BLaER1 treated with 17β-estradiol and CSF1 and Interleukin-3, amounts not matched to agents 10 nM and 100 nM (cell line): Measurements from ENCODE around the gene NUP93.

ENCODE experiments used
- H3K27ac ChIP-seq, 11 experiments: shearing (Covaris generic); formaldehyde crosslinking; 2 replicates each; pipeline ENCODE4 v1.8.1; 2022
- H3K27me3 ChIP-seq, 11 experiments: shearing (Covaris generic); formaldehyde crosslinking; 2 replicates each; pipeline ENCODE4 v1.8.1; 2022
- H3K36me3 ChIP-seq, 11 experiments: shearing (Covaris generic); formaldehyde crosslinking; 2 replicates each; pipeline ENCODE4 v1.8.1; 2022
- H3K4me1 ChIP-seq, 10 experiments: shearing (Covaris generic); formaldehyde crosslinking; 2 replicates each; pipeline ENCODE4 v1.8.1; 2022
- H3K4me2 ChIP-seq, 11 experiments: shearing (Covaris generic); formaldehyde crosslinking; 2 replicates each; pipeline ENCODE4 v1.8.1; 2022
- H3K4me3 ChIP-seq, 10 experiments: shearing (Covaris generic); formaldehyde crosslinking; 2 replicates each; pipeline ENCODE4 v1.8.1; 2022
- H3K9ac ChIP-seq, 11 experiments: shearing (Covaris generic); formaldehyde crosslinking; 2 replicates each; pipeline ENCODE4 v1.8.1; 2022
- H3K9me3 ChIP-seq, 11 experiments: shearing (Covaris generic); formaldehyde crosslinking; replicated peaks in 1 of 11; 2 replicates each; pipeline ENCODE4 v1.8.1; 2022
- H4K20me1 ChIP-seq, 11 experiments: shearing (Covaris generic); formaldehyde crosslinking; 2 replicates each; pipeline ENCODE4 v1.8.1; 2022
- Cebpa-rat ChIP-seq, 11 experiments: shearing (Covaris generic); IDR thresholded peaks; 2 replicates each; pipeline ENCODE4 v1.8.1; 2022

The NUP93 gene

DNA sequence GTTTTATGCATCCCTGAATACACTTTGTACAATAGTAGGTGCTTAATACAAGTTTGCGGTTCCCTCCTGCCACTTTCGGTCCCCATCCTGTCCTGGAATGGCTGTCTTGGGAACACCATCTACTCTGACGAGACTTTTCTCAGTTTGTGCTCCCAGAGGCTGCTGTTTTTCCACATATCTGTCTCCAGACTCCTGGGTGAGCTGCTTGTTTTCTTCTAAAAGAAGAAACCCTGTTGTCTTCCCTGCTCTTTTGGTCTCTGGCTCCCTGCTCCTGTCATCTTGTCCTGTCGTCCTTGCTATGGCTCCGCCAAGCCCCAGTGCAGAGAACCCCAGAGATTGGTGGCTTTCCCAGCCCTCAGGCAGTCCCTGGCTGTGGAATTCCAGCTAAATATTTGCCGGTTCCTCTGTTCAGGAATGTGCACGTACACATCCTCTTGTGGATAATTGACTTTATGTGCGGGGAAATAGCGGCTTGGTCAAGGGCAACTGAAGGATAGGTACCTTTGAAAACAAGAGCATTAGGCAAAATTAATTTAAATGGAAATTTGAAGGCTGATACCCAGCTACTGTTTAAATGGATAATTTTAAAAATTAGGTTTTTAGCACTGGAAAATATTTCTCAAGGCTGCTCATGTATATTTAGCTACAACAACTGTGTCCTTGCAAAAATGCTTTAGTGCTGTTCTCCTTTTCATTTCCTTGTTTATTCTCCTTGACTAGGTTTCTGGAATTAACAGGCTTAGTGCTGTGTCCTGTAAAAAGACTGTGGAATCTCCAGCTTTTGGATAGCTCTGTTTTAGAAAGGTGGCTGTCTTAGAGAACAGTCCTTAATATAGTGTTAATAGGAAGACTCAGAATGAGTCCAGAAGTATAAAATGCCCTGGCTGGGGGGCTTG lies 84.9 kb downstream of the NUP93 start:
- no peaks in the 10 kb centered on the region for H3K27me3 ChIP-seq
- peaks cover 39 to 86% (median 59%) of the 10 kb centered on the region in 11 experiments for H3K36me3 ChIP-seq
- no peak for TF ChIP-seq Cebpa-rat (IDR thresholded peaks at IDR 0.05)
- H3K9me3 ChIP-seq = no peaks in the 10 kb centered on the region
- H4K20me1 ChIP-seq = peaks cover 0 to 43% (median 4%) of the 10 kb centered on the region in 11 experiments; a peak in 8 of 22 replicates
- H3K4me2 ChIP-seq = no peak overlapping the region
- peaks cover 0 to 7% (median 0%) of the 10 kb centered on the region in 10 experiments; a peak in 5 of 20 replicates for H3K4me1 ChIP-seq
- H3K27ac ChIP-seq = no peak overlapping the region
- H3K4me3 ChIP-seq = no peak overlapping the region
- peak overlapping the region in 1 of 11 experiments; percentile 20; a peak in 1 of 22 replicates for H3K9ac ChIP-seq

DNA sequence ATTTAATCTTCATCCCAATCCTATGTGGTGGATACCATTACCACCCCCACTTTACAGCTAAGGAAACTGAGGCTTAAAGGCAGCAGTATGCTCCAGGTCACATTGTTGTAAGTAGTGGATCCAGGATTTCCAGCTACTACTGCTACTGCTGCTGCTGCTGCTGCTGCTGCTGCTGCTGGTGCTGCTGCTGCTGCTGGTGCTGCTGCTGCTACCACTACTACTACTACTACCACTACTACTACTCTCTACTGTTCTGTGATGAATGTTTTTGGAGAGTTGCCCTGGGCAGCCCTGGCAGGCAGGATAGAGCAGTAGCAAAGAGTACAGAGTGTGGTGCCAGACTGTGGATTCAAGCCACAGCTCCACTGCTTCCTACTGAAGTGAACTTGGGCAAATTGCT lies 85.8 kb downstream of the NUP93 start:
- no peaks in the 10 kb centered on the region for H3K9me3 ChIP-seq
- no peak overlapping the region for H3K27ac ChIP-seq
- H3K36me3 ChIP-seq = peaks cover 41 to 86% (median 60%) of the 10 kb centered on the region in 11 experiments
- no peak overlapping the region for H3K4me3 ChIP-seq
- peaks cover 0 to 43% (median 4%) of the 10 kb centered on the region in 11 experiments; a peak in 8 of 22 replicates for H4K20me1 ChIP-seq
- no peak for TF ChIP-seq Cebpa-rat (IDR thresholded peaks at IDR 0.05)
- no peak overlapping the region for H3K4me2 ChIP-seq
- H3K27me3 ChIP-seq = no peaks in the 10 kb centered on the region
- no peak overlapping the region for H3K9ac ChIP-seq
- peaks cover 0 to 7% (median 0%) of the 10 kb centered on the region in 10 experiments; a peak in 5 of 20 replicates for H3K4me1 ChIP-seq

DNA sequence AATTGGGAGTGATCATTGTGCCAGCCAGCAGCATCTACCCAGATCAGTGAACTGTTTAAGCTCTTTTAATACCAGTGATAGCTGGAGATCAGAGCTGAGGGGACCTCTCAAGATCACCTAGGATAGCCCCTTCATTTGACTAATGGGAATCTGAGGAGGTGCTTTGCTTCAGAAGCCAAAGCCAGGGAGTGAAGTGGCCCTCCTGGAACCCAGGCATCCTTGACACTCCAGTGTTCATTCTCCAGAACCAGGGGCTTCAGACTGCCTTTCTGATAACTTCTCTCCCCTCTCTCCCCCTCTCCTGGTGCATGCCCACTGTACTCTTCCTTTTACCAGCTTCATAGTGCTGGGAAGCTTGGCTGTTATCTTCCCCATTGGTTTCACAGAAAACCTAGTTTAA lies 87.1 kb downstream of the NUP93 start:
- no peak for TF ChIP-seq Cebpa-rat (IDR thresholded peaks at IDR 0.05)
- Histone ChIP-seq H3K9me3 (no peaks in the 10 kb centered on the region), H3K27me3 (no peaks in the 10 kb centered on the region), H4K20me1 (peaks cover 0 to 43% (median 4%) of the 10 kb centered on the region in 11 experiments; a peak in 9 of 22 replicates), H3K4me2 (no peak overlapping the region), H3K9ac (no peak overlapping the region), H3K4me3 (no peak overlapping the region), H3K27ac (no peak overlapping the region), H3K36me3 (peaks cover 55 to 89% (median 69%) of the 10 kb centered on the region in 11 experiments), H3K4me1 (peaks cover 0 to 7% (median 0%) of the 10 kb centered on the region in 10 experiments; a peak in 5 of 20 replicates)

DNA sequence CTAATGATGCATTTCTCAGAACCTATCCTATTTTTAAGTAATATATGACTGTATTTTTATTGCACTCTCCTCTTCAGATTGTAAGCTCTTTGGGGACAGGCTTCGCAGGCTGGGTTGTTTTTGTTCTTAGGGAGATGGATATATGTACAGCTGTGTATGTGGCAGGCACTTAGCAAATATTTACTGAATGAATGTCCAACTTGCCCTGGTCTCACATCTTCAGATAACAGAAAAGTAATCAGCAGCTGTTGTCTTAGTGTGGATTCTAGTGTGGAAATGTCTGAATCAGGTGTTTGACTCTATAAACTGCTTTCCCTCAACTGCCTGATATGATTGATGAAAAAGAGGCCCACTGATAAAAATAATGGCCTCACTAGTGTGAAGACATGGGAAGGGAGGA lies 88.0 kb downstream of the NUP93 start:
- Histone ChIP-seq H3K36me3 (peaks cover 64 to 98% (median 75%) of the 10 kb centered on the region in 11 experiments), H3K4me3 (no peak overlapping the region)

DNA sequence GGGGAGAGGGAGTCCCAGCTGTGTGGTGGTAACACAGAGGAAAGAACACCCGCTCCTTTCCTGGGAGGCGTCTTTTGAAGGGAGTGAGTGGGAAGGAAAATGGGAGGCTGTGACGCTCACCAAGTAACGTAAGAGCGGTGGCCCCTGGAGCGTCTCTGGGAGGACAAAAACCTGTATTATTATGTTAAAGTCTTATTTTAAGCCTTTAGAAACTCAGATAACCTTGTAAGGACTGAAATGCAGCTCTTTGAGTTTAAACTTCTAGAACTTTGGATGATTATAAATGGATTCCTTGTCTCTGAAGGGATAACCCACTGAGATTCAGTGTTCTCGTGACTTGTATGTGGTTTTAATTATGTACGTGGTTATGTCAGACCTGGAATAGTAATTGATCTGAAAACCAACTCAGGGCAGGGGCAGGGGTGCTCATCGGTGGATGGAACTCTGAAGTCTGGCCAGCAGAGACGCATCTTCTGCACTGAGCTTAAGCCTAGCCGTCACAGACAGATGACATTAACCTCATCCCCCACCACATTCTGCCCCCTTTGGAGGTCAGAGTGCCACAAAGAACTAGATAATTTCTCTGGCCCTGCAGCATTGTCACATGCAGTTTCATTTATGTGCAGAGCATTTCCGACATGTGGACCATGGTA lies 93.3 kb downstream of the NUP93 start:
- Histone ChIP-seq H3K4me1 (no peaks in the 10 kb centered on the region), H3K9me3 (no peaks in the 10 kb centered on the region), H3K9ac (no peak overlapping the region), H3K27me3 (no peaks in the 10 kb centered on the region), H3K36me3 (peaks cover 92 to 100% (median 97%) of the 10 kb centered on the region in 11 experiments), H3K27ac (no peak overlapping the region), H3K4me2 (no peak overlapping the region), H3K4me3 (no peak overlapping the region), H4K20me1 (peaks cover 0 to 7% (median 0%) of the 10 kb centered on the region in 11 experiments; a peak in 1 of 22 replicates)
- TF ChIP-seq Cebpa-rat (IDR thresholded peaks at IDR 0.05) = no peak

More for the DNA sequence above, 88.0 kb downstream of the NUP93 start:
- H3K9ac ChIP-seq = no peak overlapping the region
- no peak for TF ChIP-seq Cebpa-rat (IDR thresholded peaks at IDR 0.05)
- no peaks in the 10 kb centered on the region for H3K9me3 ChIP-seq
- H3K27ac ChIP-seq = no peak overlapping the region
- no peaks in the 10 kb centered on the region for H3K27me3 ChIP-seq
- H4K20me1 ChIP-seq = peaks cover 0 to 36% (median 4%) of the 10 kb centered on the region in 11 experiments; a peak in 9 of 22 replicates
- no peak overlapping the region for H3K4me2 ChIP-seq
- H3K4me1 ChIP-seq = peaks cover 0 to 1% (median 0%) of the 10 kb centered on the region in 10 experiments; a peak in 4 of 20 replicates

DNA sequence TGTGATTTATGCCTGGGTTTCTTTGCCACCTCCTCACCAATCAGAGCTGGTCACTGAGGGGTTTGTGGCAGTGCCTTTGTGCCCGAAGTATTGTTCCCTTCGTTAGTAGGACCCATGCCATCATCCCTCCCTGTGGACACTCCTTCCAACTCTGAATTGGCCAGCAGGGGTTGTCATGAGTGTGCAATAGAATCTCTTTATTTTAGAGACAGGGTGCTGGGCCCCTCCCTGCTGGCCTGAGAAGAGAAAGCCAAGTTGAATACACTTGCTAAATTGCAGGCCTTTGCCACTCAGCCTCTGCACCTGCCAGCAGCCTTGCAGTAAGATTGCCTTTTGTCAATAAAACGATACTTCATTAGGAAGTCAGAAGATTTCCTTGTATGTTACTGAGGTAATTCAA lies 94.4 kb downstream of the NUP93 start:
- Histone ChIP-seq H3K4me1 (no peaks in the 10 kb centered on the region), H3K9ac (no peak overlapping the region), H3K4me2 (no peak overlapping the region), H3K36me3 (peaks cover 89 to 100% (median 96%) of the 10 kb centered on the region in 11 experiments), H3K9me3 (no peaks in the 10 kb centered on the region), H3K27ac (no peak overlapping the region), H3K4me3 (no peak overlapping the region), H4K20me1 (peaks cover 0 to 6% (median 0%) of the 10 kb centered on the region in 11 experiments; a peak in 2 of 22 replicates), H3K27me3 (no peaks in the 10 kb centered on the region)
- TF ChIP-seq Cebpa-rat (IDR thresholded peaks at IDR 0.05) = no peak

DNA sequence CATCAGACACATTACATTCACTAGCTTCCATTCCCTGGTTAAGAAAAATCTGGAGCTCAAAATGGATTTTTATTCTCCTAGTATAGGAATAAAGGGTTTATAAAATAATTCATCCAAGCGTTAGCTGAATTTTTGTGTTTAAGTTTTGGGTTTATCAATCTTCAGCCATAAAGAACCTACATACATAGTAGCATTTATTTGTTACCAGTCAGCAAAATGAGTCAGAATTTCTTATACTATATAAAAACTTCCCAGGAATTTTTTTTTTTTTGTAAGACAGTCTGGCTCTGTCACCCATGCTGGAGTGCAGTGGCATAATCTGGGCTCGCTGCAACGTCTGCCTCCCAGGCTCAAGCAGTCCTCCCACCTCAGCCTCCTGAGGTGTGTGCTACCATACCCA lies 94.9 kb downstream of the NUP93 start:
- no peaks in the 10 kb centered on the region for H3K9me3 ChIP-seq
- H3K4me3 ChIP-seq = no peak overlapping the region
- TF ChIP-seq Cebpa-rat (IDR thresholded peaks at IDR 0.05) = no peak
- no peak overlapping the region for H3K27ac ChIP-seq
- H3K4me2 ChIP-seq = no peak overlapping the region
- no peak overlapping the region for H3K9ac ChIP-seq
- H3K36me3 ChIP-seq = peaks cover 89 to 100% (median 96%) of the 10 kb centered on the region in 11 experiments
- H4K20me1 ChIP-seq = peaks cover 0 to 10% (median 0%) of the 10 kb centered on the region in 11 experiments; a peak in 4 of 22 replicates
- H3K27me3 ChIP-seq = no peaks in the 10 kb centered on the region; a peak in 1 of 22 replicates
- H3K4me1 ChIP-seq = peaks cover 0 to 3% (median under 1%) of the 10 kb centered on the region in 10 experiments; a peak in 3 of 20 replicates

DNA sequence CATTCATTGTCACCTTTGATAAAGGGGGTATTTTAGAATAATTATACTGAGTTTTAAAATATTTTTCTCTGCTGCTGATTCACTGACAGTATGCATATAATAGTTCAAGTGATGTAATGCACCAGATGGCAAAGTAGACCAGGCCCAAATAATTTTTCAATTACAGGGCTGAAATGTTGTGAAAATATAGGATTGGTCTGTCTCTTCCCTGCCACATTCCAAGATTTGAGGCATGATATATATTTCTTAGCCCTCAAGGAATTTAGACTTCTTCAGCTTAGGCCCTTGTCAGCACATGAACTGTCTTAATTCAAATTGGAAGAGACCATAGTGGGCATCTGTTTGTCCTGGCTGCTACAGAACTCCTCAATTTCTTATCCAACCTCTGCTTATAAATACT lies 95.9 kb downstream of the NUP93 start:
- peaks cover 0 to 12% (median 9%) of the 10 kb centered on the region in 10 experiments; a peak in 14 of 20 replicates for H3K4me1 ChIP-seq
- H3K9me3 ChIP-seq = no peaks in the 10 kb centered on the region
- peaks cover 0 to 20% (median 4%) of the 10 kb centered on the region in 11 experiments; a peak in 4 of 22 replicates for H4K20me1 ChIP-seq
- TF ChIP-seq Cebpa-rat (IDR thresholded peaks at IDR 0.05) = no peak
- peaks cover 88 to 100% (median 96%) of the 10 kb centered on the region in 11 experiments for H3K36me3 ChIP-seq
- H3K4me2 ChIP-seq = no peak overlapping the region
- H3K4me3 ChIP-seq = no peak overlapping the region
- no peak overlapping the region for H3K27ac ChIP-seq
- no peak overlapping the region for H3K9ac ChIP-seq
- H3K27me3 ChIP-seq = no peaks in the 10 kb centered on the region; a peak in 1 of 22 replicates

DNA sequence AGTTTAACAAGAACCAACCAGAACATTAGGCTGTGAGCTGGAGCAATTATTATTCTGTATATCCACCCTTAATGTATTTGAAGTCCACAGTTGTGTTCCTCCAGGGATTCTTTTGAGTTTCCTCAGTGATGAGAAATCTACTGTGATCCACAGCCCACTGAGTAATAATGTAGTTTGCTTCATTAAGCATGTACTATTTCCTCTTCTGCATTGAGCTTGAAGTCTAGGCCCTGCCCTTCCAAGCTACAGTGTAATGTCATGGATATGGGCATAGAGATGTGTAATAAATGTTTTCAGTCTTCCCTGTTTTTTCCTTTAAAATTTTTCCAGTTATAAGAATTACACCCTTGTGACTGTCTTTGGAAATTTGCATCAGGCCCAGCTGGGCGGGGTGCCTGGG lies 98.7 kb downstream of the NUP93 start:
- Histone ChIP-seq H3K4me3 (no peak overlapping the region), H3K9ac (no peak overlapping the region), H3K27me3 (peaks cover 0 to 10% (median 0%) of the 10 kb centered on the region in 11 experiments; a peak in 6 of 22 replicates), H4K20me1 (peaks cover 0 to 45% (median 26%) of the 10 kb centered on the region in 11 experiments; a peak in 15 of 22 replicates), H3K4me2 (no peak overlapping the region), H3K27ac (no peak overlapping the region), H3K9me3 (no peaks in the 10 kb centered on the region), H3K36me3 (peaks cover 86 to 100% (median 95%) of the 10 kb centered on the region in 11 experiments), H3K4me1 (peaks cover 0 to 29% (median 21%) of the 10 kb centered on the region in 10 experiments; a peak in 16 of 20 replicates)
- TF ChIP-seq Cebpa-rat (IDR thresholded peaks at IDR 0.05) = no peak
